ENCODE data around the gene SNX13.
"Not testable (repeated sequence)": the region's sequence is repeated elsewhere in the genome, so short reads cannot be mapped to it uniquely, and the experiment has no call there.

Gene SNX13

GRCh38 chr7:17912536-17913235 is 27.6 kb downstream of the SNX13 start:
- DNase-seq = no peak

- no peak for DNase-seq
These were observed 28.2 kb downstream of the SNX13 start for GRCh38 chr7:17912050-17912449.

GRCh38 chr7:17910377-17910776 is 29.9 kb downstream of the SNX13 start:
- DNase-seq = no peak

GRCh38 chr7:17909310-17909709 is 31.0 kb downstream of the SNX13 start:
- not testable (repeated sequence) for DNase-seq

- DNase-seq = no peak
These were observed 33.3 kb downstream of the SNX13 start for GRCh38 chr7:17907014-17907413.

- no peak for DNase-seq
These were observed 37.0 kb downstream of the SNX13 start for GRCh38 chr7:17903337-17903736.

GRCh38 chr7:17902599-17902998 is 37.7 kb downstream of the SNX13 start:
- no peak for DNase-seq

GRCh38 chr7:17900464-17900863 is 39.8 kb downstream of the SNX13 start:
- no peak for DNase-seq

GRCh38 chr7:17898111-17898510 is 42.2 kb downstream of the SNX13 start:
- DNase-seq = no peak

- DNase-seq = no peak
These were observed 53.0 kb downstream of the SNX13 start for GRCh38 chr7:17887286-17887685.

GRCh38 chr7:17882685-17883084 is 57.6 kb downstream of the SNX13 start:
- DNase-seq = no peak

GRCh38 chr7:17879075-17879661 is 61.1 kb downstream of the SNX13 start:
- DNase-seq = no peak

GRCh38 chr7:17878627-17879026 is 61.7 kb downstream of the SNX13 start:
- DNase-seq = no peak

GRCh38 chr7:17871815-17872533 is 68.3 kb downstream of the SNX13 start:
- DNase-seq = no peak

- no peak for DNase-seq
These were observed 69.9 kb downstream of the SNX13 start for GRCh38 chr7:17870406-17870805.

GRCh38 chr7:17863809-17864143 is 76.5 kb downstream of the SNX13 start:
- no peak for DNase-seq

GRCh38 chr7:17863095-17863808 is 77.0 kb downstream of the SNX13 start:
- no peak for DNase-seq

- no peak for DNase-seq
These were observed 84.0 kb downstream of the SNX13 start for GRCh38 chr7:17856251-17856650.

GRCh38 chr7:17855202-17855601 is 85.1 kb downstream of the SNX13 start:
- DNase-seq = no peak

- no peak for DNase-seq
These were observed 85.8 kb downstream of the SNX13 start for GRCh38 chr7:17854261-17855047.

- no peak for DNase-seq
These were observed 87.9 kb downstream of the SNX13 start for GRCh38 chr7:17852361-17852760.

GRCh38 chr7:17849504-17849903 is 90.8 kb downstream of the SNX13 start:
- DNase-seq = no peak

GRCh38 chr7:17848516-17848915 is 91.8 kb downstream of the SNX13 start:
- DNase-seq = no peak

Data from NCI-H1930 (cell line).